BJ (cell line): ENCODE measurements around the gene ANKDD1B. TPM values are rescaled to one million over a fixed set of nuclear protein-coding genes. Genes with fewer than 3 reads are reported as not detected.

Experiments used
- CTCF ChIA-PET: fragments of 350-600 bp; formaldehyde crosslinking; extraction: SDS; loops from one replicate; lab custom pipeline; 2021; ENCODE audit warnings: antibody characterized with exemption, inconsistent platforms; lab: Yijun Ruan, JAX
- POLR2A ChIA-PET: fragments of 300-600 bp; sonication (Branson Sonifier 250); formaldehyde crosslinking; extraction: SDS; loops from one replicate; lab custom pipeline; 2021; ENCODE audit warnings: antibody characterized with exemption; lab: Charles Lee
- DNase-seq: peaks from one replicate; pipeline ENCODE4 v3.0.0-alpha.2; 2011; ENCODE audit warnings: low read depth
- H3K27me3 ChIP-seq: 2 replicates; pipeline ENCODE4 v1.6.0; 2011; ENCODE audit warnings: low read length; ENCODE audit not compliant: control insufficient read depth, insufficient read depth
- H3K36me3 ChIP-seq: 2 replicates; pipeline ENCODE4 v1.5.1; 2011; ENCODE audit warnings: low read length; ENCODE audit not compliant: control insufficient read depth, insufficient read depth
- H3K4me3 ChIP-seq: 2 replicates; pipeline ENCODE4 v1.5.1; 2011; ENCODE audit warnings: low read depth, mild to moderate bottlenecking, control low read depth, low read length
- polyA plus RNA-seq: library from polyadenylated mRNA; depleted of rRNA; stranded (reverse); fragments of >200 nt; gene quantifications from 2 replicates; pipeline ENCODE4 v1.2.3, GENCODE V29; 2011
- TF ChIP-seq, protein P1 (sequence below): IDR thresholded peaks from 2 replicates; pipeline ENCODE4 v1.5.1; 2011; ENCODE audit warnings: low read depth, mild to moderate bottlenecking, control low read depth, inconsistent platforms, low read length, moderate library complexity; ENCODE audit not compliant: insufficient read depth

The ANKDD1B gene
- polyA plus RNA-seq, 1 experiment: 0.18 TPM

GRCh38 chr5:75653521-75653920 is 42.3 kb downstream of the ANKDD1B start:
- ChIA-PET POLR2A (no interaction called here), CTCF (no interaction called here)
- no peaks in the 10 kb centered on the region for H3K27me3 ChIP-seq
- no peaks in the 10 kb centered on the region for H3K36me3 ChIP-seq
- H3K4me3 ChIP-seq: no peak overlapping the region
- no peak for DNase-seq
- TF ChIP-seq, protein P1, sequence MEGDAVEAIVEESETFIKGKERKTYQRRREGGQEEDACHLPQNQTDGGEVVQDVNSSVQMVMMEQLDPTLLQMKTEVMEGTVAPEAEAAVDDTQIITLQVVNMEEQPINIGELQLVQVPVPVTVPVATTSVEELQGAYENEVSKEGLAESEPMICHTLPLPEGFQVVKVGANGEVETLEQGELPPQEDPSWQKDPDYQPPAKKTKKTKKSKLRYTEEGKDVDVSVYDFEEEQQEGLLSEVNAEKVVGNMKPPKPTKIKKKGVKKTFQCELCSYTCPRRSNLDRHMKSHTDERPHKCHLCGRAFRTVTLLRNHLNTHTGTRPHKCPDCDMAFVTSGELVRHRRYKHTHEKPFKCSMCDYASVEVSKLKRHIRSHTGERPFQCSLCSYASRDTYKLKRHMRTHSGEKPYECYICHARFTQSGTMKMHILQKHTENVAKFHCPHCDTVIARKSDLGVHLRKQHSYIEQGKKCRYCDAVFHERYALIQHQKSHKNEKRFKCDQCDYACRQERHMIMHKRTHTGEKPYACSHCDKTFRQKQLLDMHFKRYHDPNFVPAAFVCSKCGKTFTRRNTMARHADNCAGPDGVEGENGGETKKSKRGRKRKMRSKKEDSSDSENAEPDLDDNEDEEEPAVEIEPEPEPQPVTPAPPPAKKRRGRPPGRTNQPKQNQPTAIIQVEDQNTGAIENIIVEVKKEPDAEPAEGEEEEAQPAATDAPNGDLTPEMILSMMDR: no peak

- no peak for DNase-seq
- Histone ChIP-seq H3K36me3 (no peaks in the 10 kb centered on the region), H3K27me3 (no peaks in the 10 kb centered on the region), H3K4me3 (no peak overlapping the region)
- CTCF ChIA-PET: interaction anchor here (0.5 kb wide), 1 partner anchor 179 kb away, joined by 5 read pairs; no protein-coding TSS in a partner anchor
- POLR2A ChIA-PET: no interaction called here
- TF ChIP-seq, protein P1: no peak
Observed at GRCh38 chr5:75654693-75655295, 43.5 kb downstream of the ANKDD1B start.

GRCh38 chr5:75656311-75657003 is 45.2 kb downstream of the ANKDD1B start:
- Histone ChIP-seq H3K27me3 (no peaks in the 10 kb centered on the region), H3K36me3 (no peaks in the 10 kb centered on the region), H3K4me3 (peak overlapping the region; percentile 37)
- TF ChIP-seq, protein P1: no peak
- ChIA-PET POLR2A (no interaction called here), CTCF (no interaction called here)
- no peak for DNase-seq

GRCh38 chr5:75659791-75660450 is 48.7 kb downstream of the ANKDD1B start:
- no peaks in the 10 kb centered on the region for H3K36me3 ChIP-seq
- H3K27me3 ChIP-seq: no peaks in the 10 kb centered on the region
- no peak for DNase-seq
- ChIA-PET CTCF (interaction anchor here (0.5 to 0.6 kb wide), 2 partner anchors 70 to 165 kb away, joined by 3 to 4 read pairs; no protein-coding TSS in a partner anchor), POLR2A (no interaction called here)
- no peak overlapping the region for H3K4me3 ChIP-seq
- TF ChIP-seq, protein P1: no peak
